ENCODE data around the gene ARHGAP27. TPM values are rescaled to one million over a fixed set of nuclear protein-coding genes. Genes with fewer than 3 reads are reported as not detected.

ARHGAP27 gene
- total and polyA plus RNA-seq, 2 of the 13 experiments (the other 11 are each of a cell fraction or from before 2014, with no cell fraction given), result 15.5 to 18.9 TPM

- TF ChIP-seq KIAA2018 (CRISPR knock-in tag; IDR thresholded peaks at IDR 0.05; ENCODE audit: borderline replicate concordance) (no peak), ZNF121 (CRISPR knock-in tag; IDR thresholded peaks at IDR 0.05) (peak; percentile 8; the same call in 1 of the 2 replicates), BRD4 (CRISPR knock-in tag; IDR thresholded peaks at IDR 0.05) (no peak; the same call in 1 of the 2 replicates), ZNF33A (CRISPR knock-in tag; IDR thresholded peaks at IDR 0.05; ENCODE audit: borderline replicate concordance) (no peak), HINFP (CRISPR knock-in tag; IDR thresholded peaks at IDR 0.05; ENCODE audit: low read depth) (no peak), ZSCAN25 (CRISPR knock-in tag; IDR thresholded peaks at IDR 0.05) (peak; percentile 67; the same call in 1 of the 2 replicates), ZNF749 (CRISPR knock-in tag; IDR thresholded peaks at IDR 0.05; ENCODE audit: borderline replicate concordance) (no peak), U2AF2 (IDR thresholded peaks at IDR 0.05; ENCODE audit: low read depth, low read length) (no peak), ZNF576 (CRISPR knock-in tag; IDR thresholded peaks at IDR 0.05) (no peak), ZNF777 (CRISPR knock-in tag; IDR thresholded peaks at IDR 0.05) (peak; percentile 63), YEATS2 (CRISPR knock-in tag; IDR thresholded peaks at IDR 0.05; ENCODE audit: borderline replicate concordance) (peak; percentile 71; the same call in 1 of the 2 replicates), ZNF589 (CRISPR knock-in tag; conservative IDR thresholded peaks at IDR 0.05) (no peak), ARNT (IDR thresholded peaks at IDR 0.05) (no peak), ARID5B (CRISPR knock-in tag; IDR thresholded peaks at IDR 0.05) (peak; percentile 70)
These were observed 7.3 kb downstream of the ARHGAP27 start (continued) for GRCh38 chr17:45425125-45425983.

Measured in HepG2 (cell line).